ENCODE results near the gene AGAP1. TPM values are rescaled to one million over a fixed set of nuclear protein-coding genes. Genes with fewer than 3 reads are reported as not detected.

AGAP1 gene
- total RNA-seq, 1 donor from 2014 or later: 36.2 TPM

DNA sequence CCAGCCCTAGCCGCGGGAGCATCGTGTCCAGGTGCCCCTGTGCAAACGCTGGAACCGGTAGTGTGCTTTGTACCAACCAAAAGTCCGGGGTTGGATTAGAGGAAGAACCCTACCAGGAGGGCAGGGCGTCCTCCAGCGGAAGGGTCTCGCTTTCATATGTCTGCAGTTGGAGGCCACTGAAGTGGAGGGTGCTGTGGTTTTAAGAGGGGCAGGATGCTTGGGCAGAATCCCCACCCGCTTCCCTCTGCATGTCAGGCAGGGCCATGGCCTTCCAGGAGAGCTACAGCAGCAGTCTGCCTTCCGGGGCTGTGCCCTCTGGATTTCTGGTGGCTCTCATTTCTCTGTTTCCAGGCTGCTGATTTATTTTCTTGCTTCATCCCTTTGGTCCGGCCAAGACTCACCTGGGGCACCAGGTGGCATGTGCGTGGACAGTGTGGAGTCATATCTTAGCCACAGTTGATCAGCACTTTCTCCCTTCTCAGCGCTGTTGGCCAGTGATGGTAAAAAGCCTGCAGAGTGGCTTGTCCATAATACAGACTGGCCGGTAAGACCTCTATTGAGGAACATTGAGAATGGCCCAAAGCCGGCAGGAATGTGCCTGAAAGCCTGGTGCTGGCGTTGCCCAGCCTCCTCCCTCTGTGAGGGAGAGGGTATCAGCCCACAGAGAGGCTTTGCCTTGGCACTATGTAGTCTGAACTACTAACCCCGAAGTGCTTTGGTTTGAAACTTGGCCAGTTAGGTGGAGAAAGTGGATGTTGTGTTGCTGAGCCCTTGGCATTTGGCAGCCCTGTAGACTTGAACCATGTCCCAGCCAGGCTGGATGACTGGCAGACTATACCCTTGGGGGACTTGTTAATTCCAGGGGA lies 1.8 kb downstream of the AGAP1 start:
- intact Hi-C loops (cut with DNase I): no loop called here
- ATAC-seq: peak in 1 of 2 donors; percentile 1
- Histone ChIP-seq H3K27me3 (ENCODE audit: low read depth) (peaks cover 6% of the 10 kb centered on the region), H3K27ac (peak overlapping the region; percentile 73), H3K4me3 (peak overlapping the region; percentile 70), H3K36me3 (no peaks in the 10 kb centered on the region), H3K4me1 (peaks cover 27% of the 10 kb centered on the region), H3K9me3 (peaks cover 4% of the 10 kb centered on the region)
- TF ChIP-seq, protein P1, sequence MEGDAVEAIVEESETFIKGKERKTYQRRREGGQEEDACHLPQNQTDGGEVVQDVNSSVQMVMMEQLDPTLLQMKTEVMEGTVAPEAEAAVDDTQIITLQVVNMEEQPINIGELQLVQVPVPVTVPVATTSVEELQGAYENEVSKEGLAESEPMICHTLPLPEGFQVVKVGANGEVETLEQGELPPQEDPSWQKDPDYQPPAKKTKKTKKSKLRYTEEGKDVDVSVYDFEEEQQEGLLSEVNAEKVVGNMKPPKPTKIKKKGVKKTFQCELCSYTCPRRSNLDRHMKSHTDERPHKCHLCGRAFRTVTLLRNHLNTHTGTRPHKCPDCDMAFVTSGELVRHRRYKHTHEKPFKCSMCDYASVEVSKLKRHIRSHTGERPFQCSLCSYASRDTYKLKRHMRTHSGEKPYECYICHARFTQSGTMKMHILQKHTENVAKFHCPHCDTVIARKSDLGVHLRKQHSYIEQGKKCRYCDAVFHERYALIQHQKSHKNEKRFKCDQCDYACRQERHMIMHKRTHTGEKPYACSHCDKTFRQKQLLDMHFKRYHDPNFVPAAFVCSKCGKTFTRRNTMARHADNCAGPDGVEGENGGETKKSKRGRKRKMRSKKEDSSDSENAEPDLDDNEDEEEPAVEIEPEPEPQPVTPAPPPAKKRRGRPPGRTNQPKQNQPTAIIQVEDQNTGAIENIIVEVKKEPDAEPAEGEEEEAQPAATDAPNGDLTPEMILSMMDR (IDR thresholded peaks at IDR 0.05): peak; percentile 1
- DNase-seq: no peak

DNA sequence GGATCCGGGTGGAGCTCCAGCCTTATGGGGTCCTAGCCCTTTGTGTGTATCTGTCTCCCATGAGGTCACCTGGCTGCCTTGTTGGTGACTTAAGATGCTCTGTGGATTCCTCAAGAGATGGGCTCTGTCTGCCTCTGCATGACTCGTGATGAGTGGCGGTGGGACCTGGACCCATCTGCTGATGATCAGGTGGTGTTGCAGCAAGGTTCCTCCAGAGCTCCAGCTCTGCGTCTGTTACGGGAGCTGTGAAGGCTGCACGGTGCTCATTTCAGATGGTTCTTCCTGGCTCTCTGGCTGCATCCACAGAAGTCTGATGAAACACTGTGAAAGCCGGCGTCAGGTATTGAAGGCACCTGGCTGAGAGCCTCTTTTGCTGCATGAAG lies 2.4 kb downstream of the AGAP1 start:
- intact Hi-C loops (cut with DNase I): no loop called here
- H3K9me3 ChIP-seq: peaks cover 3% of the 10 kb centered on the region
- H3K4me3 ChIP-seq: peak overlapping the region; percentile 70
- H3K27ac ChIP-seq: no peak overlapping the region
- H3K4me1 ChIP-seq: peaks cover 33% of the 10 kb centered on the region
- no peak for ATAC-seq
- no peaks in the 10 kb centered on the region for H3K36me3 ChIP-seq
- peaks cover 6% of the 10 kb centered on the region for H3K27me3 ChIP-seq (ENCODE audit: low read depth)
- DNase-seq: no peak
- TF ChIP-seq, protein P1 (IDR thresholded peaks at IDR 0.05): no peak

DNA sequence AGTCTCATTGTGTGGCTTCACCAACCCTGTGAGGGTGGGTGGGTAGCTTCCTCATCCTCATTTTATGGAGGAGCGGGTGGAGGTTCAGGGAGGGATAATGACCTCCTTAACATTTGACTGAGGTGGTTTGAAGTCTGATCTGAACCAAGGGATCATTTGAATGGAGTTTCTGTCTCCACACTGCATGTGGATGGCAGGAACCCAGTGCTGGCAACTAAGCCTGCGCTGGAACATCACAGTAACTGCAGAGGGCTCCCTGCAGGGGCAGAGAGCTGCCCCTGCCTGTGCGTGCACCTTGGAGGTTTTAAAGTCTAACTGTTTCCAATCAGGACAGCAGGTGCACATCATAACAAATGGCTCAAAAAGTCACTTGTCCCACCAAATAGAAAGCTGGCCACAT lies 3.3 kb downstream of the AGAP1 start:
- no peak overlapping the region for H3K27ac ChIP-seq
- intact Hi-C loops (cut with DNase I): no loop called here
- DNase-seq (no peak), ATAC-seq (no peak)
- TF ChIP-seq, protein P1 (IDR thresholded peaks at IDR 0.05): no peak
- H3K27me3 ChIP-seq (ENCODE audit: low read depth): peaks cover 6% of the 10 kb centered on the region
- H3K4me1 ChIP-seq: peaks cover 42% of the 10 kb centered on the region
- no peaks in the 10 kb centered on the region for H3K9me3 ChIP-seq
- no peaks in the 10 kb centered on the region for H3K36me3 ChIP-seq
- H3K4me3 ChIP-seq: no peak overlapping the region

DNA sequence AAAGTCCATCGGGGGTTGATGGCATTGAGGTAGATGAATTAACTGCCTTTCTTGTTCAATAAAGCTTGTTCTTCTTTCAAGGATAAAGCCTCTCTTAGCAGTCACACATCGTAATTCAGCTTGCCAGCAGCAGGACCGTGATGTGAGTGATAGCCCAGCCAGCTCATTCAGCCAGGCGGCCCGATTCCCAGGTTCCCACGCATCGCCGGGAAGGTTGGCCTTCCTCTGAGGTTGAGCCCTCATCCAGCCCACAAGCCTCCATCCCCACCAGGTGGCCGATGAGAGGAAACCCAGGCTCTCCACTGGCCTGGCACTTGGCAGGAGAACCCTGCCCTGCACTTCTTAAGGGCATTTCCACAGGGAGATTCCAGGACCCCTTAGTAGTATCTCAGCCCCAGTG lies 4.7 kb downstream of the AGAP1 start:
- Histone ChIP-seq H3K4me1 (peaks cover 56% of the 10 kb centered on the region), H3K9me3 (no peaks in the 10 kb centered on the region), H3K27ac (no peak overlapping the region), H3K36me3 (no peaks in the 10 kb centered on the region), H3K4me3 (no peak overlapping the region), H3K27me3 (ENCODE audit: low read depth) (peaks cover 6% of the 10 kb centered on the region)
- ATAC-seq (no peak), DNase-seq (no peak)
- intact Hi-C loops (cut with DNase I): no loop called here
- TF ChIP-seq, protein P1 (IDR thresholded peaks at IDR 0.05): no peak

DNA sequence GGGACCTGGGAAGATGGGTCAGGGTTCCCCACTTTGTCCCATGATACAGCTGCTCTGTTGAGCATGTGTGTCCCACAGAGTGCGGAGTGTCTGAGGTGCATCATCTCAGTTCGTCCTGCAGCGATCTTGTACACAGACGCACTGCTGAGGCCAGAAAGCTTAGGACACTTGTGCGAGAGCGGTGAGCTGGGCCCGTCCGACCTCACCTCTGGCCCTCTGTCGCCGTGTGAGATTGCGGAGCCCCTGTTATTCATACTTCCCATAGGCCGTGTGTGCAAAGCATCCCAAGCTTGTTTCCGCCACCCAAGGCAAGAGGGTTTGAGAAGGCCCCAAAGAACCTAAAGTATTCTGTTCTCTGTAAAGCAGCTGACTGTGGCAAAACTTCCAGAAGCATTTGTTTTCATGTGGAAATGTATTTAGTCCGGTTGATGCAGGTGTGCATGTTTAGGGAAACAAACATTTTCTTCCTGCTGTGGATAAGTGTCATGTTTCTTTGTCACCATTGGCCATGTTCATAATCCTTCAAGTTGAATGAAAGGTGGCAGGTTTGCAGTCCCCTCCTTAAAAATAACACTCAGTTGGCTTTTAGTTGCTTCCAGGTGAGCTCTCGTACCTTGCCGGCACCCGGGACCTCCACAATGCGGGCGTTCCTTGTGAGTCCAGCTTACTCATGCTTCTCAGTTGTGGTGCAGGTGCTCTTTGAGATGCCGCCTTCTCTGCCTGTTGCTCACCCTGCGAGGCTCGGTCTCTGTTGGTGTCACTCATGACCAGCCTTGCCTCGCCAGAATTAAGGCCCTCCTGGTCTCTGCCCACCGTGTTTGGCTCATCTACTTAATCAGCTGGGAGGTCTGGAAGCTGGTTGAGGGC lies 5.3 kb downstream of the AGAP1 start:
- TF ChIP-seq, protein P1 (IDR thresholded peaks at IDR 0.05): no peak

More for the DNA sequence above, 5.3 kb downstream of the AGAP1 start:
- ATAC-seq: no peak
- intact Hi-C loops (cut with DNase I): no loop called here
- H3K36me3 ChIP-seq: no peaks in the 10 kb centered on the region
- no peak overlapping the region for H3K4me3 ChIP-seq
- H3K9me3 ChIP-seq: no peaks in the 10 kb centered on the region
- H3K27ac ChIP-seq: no peak overlapping the region
- no peak for DNase-seq
- peaks cover 61% of the 10 kb centered on the region for H3K4me1 ChIP-seq
- H3K27me3 ChIP-seq (ENCODE audit: low read depth): peaks cover 6% of the 10 kb centered on the region

Measured in lower lobe of right lung (tissue), 2 donors.